Measurements from ENCODE around the gene FAP.

DNA sequence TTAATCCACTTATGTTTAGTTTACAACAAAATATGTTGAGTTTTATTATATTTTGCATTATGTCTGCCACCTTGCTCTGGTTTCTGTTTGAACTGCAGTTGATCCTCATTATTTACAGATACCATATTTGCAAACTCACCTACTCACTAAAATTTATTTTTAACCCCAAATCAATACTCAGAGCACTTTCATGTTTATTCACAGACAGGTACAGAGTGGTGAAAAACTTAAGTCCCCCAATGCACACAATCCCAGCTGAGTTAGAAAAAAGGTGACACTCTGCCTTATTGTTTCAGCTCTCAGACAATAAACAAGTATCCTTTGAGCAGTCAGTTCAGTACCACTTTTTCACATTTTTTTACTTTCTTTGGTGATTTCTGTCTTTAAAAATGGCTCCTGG, 104.9 kb downstream of the FAP start:
- TF ChIP-seq, protein P1, sequence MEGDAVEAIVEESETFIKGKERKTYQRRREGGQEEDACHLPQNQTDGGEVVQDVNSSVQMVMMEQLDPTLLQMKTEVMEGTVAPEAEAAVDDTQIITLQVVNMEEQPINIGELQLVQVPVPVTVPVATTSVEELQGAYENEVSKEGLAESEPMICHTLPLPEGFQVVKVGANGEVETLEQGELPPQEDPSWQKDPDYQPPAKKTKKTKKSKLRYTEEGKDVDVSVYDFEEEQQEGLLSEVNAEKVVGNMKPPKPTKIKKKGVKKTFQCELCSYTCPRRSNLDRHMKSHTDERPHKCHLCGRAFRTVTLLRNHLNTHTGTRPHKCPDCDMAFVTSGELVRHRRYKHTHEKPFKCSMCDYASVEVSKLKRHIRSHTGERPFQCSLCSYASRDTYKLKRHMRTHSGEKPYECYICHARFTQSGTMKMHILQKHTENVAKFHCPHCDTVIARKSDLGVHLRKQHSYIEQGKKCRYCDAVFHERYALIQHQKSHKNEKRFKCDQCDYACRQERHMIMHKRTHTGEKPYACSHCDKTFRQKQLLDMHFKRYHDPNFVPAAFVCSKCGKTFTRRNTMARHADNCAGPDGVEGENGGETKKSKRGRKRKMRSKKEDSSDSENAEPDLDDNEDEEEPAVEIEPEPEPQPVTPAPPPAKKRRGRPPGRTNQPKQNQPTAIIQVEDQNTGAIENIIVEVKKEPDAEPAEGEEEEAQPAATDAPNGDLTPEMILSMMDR (IDR thresholded peaks at IDR 0.05) = no peak
- no peak for TF ChIP-seq EZH2phosphoT487 (IDR thresholded peaks at IDR 0.05)

All from neural progenitor cell (in vitro differentiated cells).